Endothelial cell of umbilical vein (primary cell): ENCODE results near the gene GXYLT2. TPM values are rescaled to one million over a fixed set of nuclear protein-coding genes. Genes with fewer than 3 reads are reported as not detected.

Experiments used
- BruUV-seq: library from RNA; stranded (reverse); fragments of 400-500 nt; replicated peaks from 2 replicates; lab custom pipeline; 2021; lab: Mats Ljungman, UMichigan
- CTCF ChIA-PET: fragments of 300-600, 350-600 bp; sonication (Branson Sonifier 250); formaldehyde crosslinking; loops from one replicate; lab custom pipeline; 2021; ENCODE audit warnings: antibody characterized with exemption, inconsistent platforms; lab: Charles Lee
- POLR2A ChIA-PET: fragments of 300-600, 350-600 bp; sonication (Branson Sonifier 250); formaldehyde crosslinking; loops from one replicate; lab custom pipeline; 2021; ENCODE audit warnings: antibody characterized with exemption, inconsistent platforms; lab: Charles Lee
- DNase-seq: peaks from one replicate; pipeline ENCODE4 v3.0.0-alpha.2; 2011; ENCODE audit warnings: low read depth, low spot score
- FAIRE-seq: peaks from 2 replicates; lab custom pipeline; 2011; peaks lifted over from hg19 to GRCh38; lab: Jason Lieb, UNC
- H2AFZ ChIP-seq: 2 replicates; pipeline ENCODE4 v1.6.0; 2012; ENCODE audit warnings: low read depth, low read length, control low read depth, inconsistent platforms
- H3K27ac ChIP-seq: 2 replicates; pipeline ENCODE4 v1.5.1; 2011; ENCODE audit warnings: low read depth, mild to moderate bottlenecking, control low read depth, low read length, moderate library complexity; ENCODE audit not compliant: insufficient read depth
- H3K27me3 ChIP-seq, 2 experiments: 2 replicates each; pipeline versions ENCODE4 v1.6.0 to v1.6.1; 2011; ENCODE audit warnings: low read length in 2 of 2, mixed read lengths in 1 of 2; ENCODE audit not compliant: control insufficient read depth in 2 of 2, insufficient read depth in 2 of 2
- H3K36me3 ChIP-seq, 2 experiments: 2 replicates in 1 of 2; 3 replicates in 1 of 2; pipeline ENCODE4 v1.5.1; 2011; ENCODE audit warnings: low read length in 2 of 2, mild to moderate bottlenecking in 1 of 2, moderate library complexity in 1 of 2; ENCODE audit not compliant: control insufficient read depth in 2 of 2, insufficient read depth in 2 of 2; ENCODE audit errors: extremely low read depth in 1 of 2
- H3K4me1 ChIP-seq: 3 replicates; pipeline ENCODE4 v1.5.1; 2011; ENCODE audit warnings: mild to moderate bottlenecking, low read length; ENCODE audit not compliant: control insufficient read depth, insufficient read depth; ENCODE audit errors: extremely low read depth
- H3K4me2 ChIP-seq: 2 replicates; pipeline ENCODE4 v1.6.1; 2011; ENCODE audit warnings: low read length, control low read depth, mixed read lengths; ENCODE audit not compliant: insufficient read depth
- H3K4me3 ChIP-seq, 3 experiments: fragments of 200-600 bp in 1 of 3; sonication (generic), shearing (Covaris generic) in 1 of 3; replicated peaks in 1 of 3; 2 replicates each; pipeline ENCODE4 v1.5.1; 2011 to 2016; ENCODE audit warnings: control low read depth in 3 of 3, low read length in 3 of 3, mild to moderate bottlenecking in 2 of 3, inconsistent platforms in 1 of 3, low read depth in 1 of 3, moderate library complexity in 1 of 3; ENCODE audit not compliant: insufficient read depth in 1 of 3
- H3K79me2 ChIP-seq: 2 replicates; pipeline ENCODE4 v1.6.0; 2012; ENCODE audit warnings: low read length, inconsistent platforms; ENCODE audit not compliant: control insufficient read depth, insufficient read depth
- H3K9ac ChIP-seq: replicated peaks from 2 replicates; pipeline ENCODE3; 2011; ENCODE audit warnings: low read length, control low read depth; ENCODE audit not compliant: insufficient read depth; ENCODE audit errors: extremely low read depth
- H3K9me1 ChIP-seq: replicated peaks from 3 replicates; pipeline ENCODE4 v1.6.0; 2011; ENCODE audit warnings: mild to moderate bottlenecking, low read length; ENCODE audit not compliant: control insufficient read depth, insufficient read depth; ENCODE audit errors: extremely low read depth
- H3K9me3 ChIP-seq: replicated peaks from 2 replicates; pipeline ENCODE4 v1.5.1; 2012; ENCODE audit warnings: low read length, inconsistent platforms; ENCODE audit not compliant: control insufficient read depth, insufficient read depth
- H4K20me1 ChIP-seq: replicated peaks from 2 replicates; pipeline ENCODE3; 2011; ENCODE audit warnings: mild to moderate bottlenecking, low read length; ENCODE audit not compliant: control insufficient read depth, insufficient read depth; ENCODE audit errors: extremely low read depth
- CTCF ChIP-seq, 2 donors: IDR thresholded peaks; 1 replicate in 1 of 2; 2 replicates in 1 of 2; pipeline ENCODE4 v1.5.1; 2011; ENCODE audit warnings: low read length in 2 of 2, mild to moderate bottlenecking in 2 of 2, moderate library complexity in 2 of 2, control low read depth in 1 of 2, inconsistent platforms in 1 of 2, low read depth in 1 of 2; ENCODE audit not compliant: insufficient read depth in 1 of 2; ENCODE audit errors: extremely low read depth in 1 of 2
- EZH2 ChIP-seq: IDR thresholded peaks from 2 replicates; pipeline ENCODE4 v1.6.1; 2012; ENCODE audit warnings: borderline replicate concordance, low read depth, mild to moderate bottlenecking, moderate library complexity, low read length, inconsistent platforms; ENCODE audit not compliant: severe bottlenecking
- FOS ChIP-seq: IDR thresholded peaks from 2 replicates; pipeline ENCODE4 v1.6.1; 2011; ENCODE audit warnings: mild to moderate bottlenecking, low read length, moderate library complexity, borderline replicate concordance; ENCODE audit not compliant: insufficient read depth
- GATA2 ChIP-seq: IDR thresholded peaks from 2 replicates; pipeline ENCODE4 v1.7.0; 2011; ENCODE audit warnings: low read depth, mild to moderate bottlenecking, moderate library complexity, mixed read lengths, low read length; ENCODE audit not compliant: insufficient read length, insufficient read depth
- JUN ChIP-seq: IDR thresholded peaks from 2 replicates; pipeline ENCODE4 v1.6.1; 2011; ENCODE audit warnings: borderline replicate concordance, low read depth; ENCODE audit not compliant: insufficient read length, insufficient read depth
- MAX ChIP-seq: IDR thresholded peaks from 2 replicates; pipeline ENCODE4 v1.6.1; 2011; ENCODE audit not compliant: insufficient read depth, insufficient read length
- MYC ChIP-seq: IDR thresholded peaks from one replicate; pipeline ENCODE4 v1.6.1; 2011; ENCODE audit warnings: mild to moderate bottlenecking, low read depth, low read length
- POLR2A ChIP-seq: IDR thresholded peaks from 2 replicates; pipeline ENCODE4 v1.6.1; 2012; ENCODE audit warnings: low read depth, mild to moderate bottlenecking, control low read depth, low read length
- POLR2AphosphoS5 ChIP-seq: IDR thresholded peaks from 2 replicates; pipeline ENCODE4 v1.6.1; 2012; ENCODE audit warnings: low read depth, mild to moderate bottlenecking, control low read depth, low read length, moderate library complexity; ENCODE audit not compliant: insufficient read depth
- dilution Hi-C: fragments of 300-500 bp; cut with MboI; formaldehyde crosslinking; loops from one replicate; pipeline ENCODE4 v1.15.0; 2019; ENCODE audit warnings: low sequenced_read_pairs; ENCODE audit not compliant: extremely low pct_ligation_motif_present
- intact Hi-C: fragments of 100-400 bp; cut with micrococcal nuclease; formaldehyde crosslinking; loops from one replicate; pipeline ENCODE4 v1.10.0; 2022
- polyA plus RNA-seq, 4 experiments: library from polyadenylated mRNA; depleted of rRNA in 3 of 4; stranded (reverse) in 3 of 4; unstranded in 1 of 4; fragments of >200 nt; gene quantifications; 2 replicates each; pipeline versions ENCODE4 v1.2.1 to v1.2.3, GENCODE V29; 2011 to 2012; ENCODE audit warnings: missing spikeins in 1 of 4
- total RNA-seq: library from RNA; stranded (reverse); gene quantifications from 2 replicates; pipeline ENCODE4 v1.2.3, GENCODE V29; 2021

Gene GXYLT2
- total and polyA plus RNA-seq, 2 donors (not counting 3 experiments of a cell fraction or from before 2014, with no cell fraction given): 0.07 to 0.24 TPM

GRCh38 chr3:72904163-72904562 lies 16.3 kb downstream of the GXYLT2 start:
- dilution Hi-C loops (no loop called here), intact Hi-C loops (loop anchor here (10.0 kb wide), 1 partner anchor 531 kb away; no protein-coding TSS in a partner anchor)
- no TSS peak for BruUV-seq
- H3K4me3 ChIP-seq: no peak overlapping the region
- FAIRE-seq (no peak), DNase-seq (no peak)
- TF ChIP-seq POLR2AphosphoS5: no peak
- TF ChIP-seq MYC: no peak
- no peak for TF ChIP-seq CTCF (IDR thresholded peaks at IDR 0.05; ENCODE audit: extremely low read depth in 1 of 2, insufficient read depth in 1 of 2, low read depth in 1 of 2, low read length in 2 of 2)
- no peak for TF ChIP-seq FOS
- no peak for TF ChIP-seq MAX
- TF ChIP-seq EZH2: no peak
- TF ChIP-seq GATA2: no peak
- TF ChIP-seq JUN: no peak
- no peak for TF ChIP-seq POLR2A
- H2AFZ ChIP-seq: no peak overlapping the region
- peaks cover 0 to 1% of the 10 kb centered on the region in 2 experiments for H3K27me3 ChIP-seq
- H3K9me1 ChIP-seq: no peaks in the 10 kb centered on the region
- no peaks in the 10 kb centered on the region for H3K79me2 ChIP-seq
- no peaks in the 10 kb centered on the region for H3K36me3 ChIP-seq
- H3K9ac ChIP-seq: no peak overlapping the region
- H3K9me3 ChIP-seq: no peaks in the 10 kb centered on the region
- H3K4me1 ChIP-seq: peaks cover 10% of the 10 kb centered on the region
- no peak overlapping the region for H3K4me2 ChIP-seq
- no peak overlapping the region for H3K27ac ChIP-seq
- H4K20me1 ChIP-seq: no peaks in the 10 kb centered on the region
- ChIA-PET CTCF (no interaction called here), POLR2A (no interaction called here)
